Body of pancreas (tissue), 4 donors: ENCODE measurements around the gene ZIC4.

Experiments
- POLR2A ChIP-seq, 3 donors: fragments of 450-650 bp; IDR thresholded peaks; one replicate each; pipeline ENCODE4 v1.6.1; 2016; ENCODE audit warnings: antibody characterized with exemption in 3 of 3, mild to moderate bottlenecking in 2 of 3
- TF ChIP-seq, protein P1 (sequence below), 7 experiments: fragments of 450-650 bp in 4 of 7; fragments of 200-600 bp in 3 of 7; sonication (generic) in 3 of 7; IDR thresholded peaks; one replicate each; pipeline ENCODE4 v1.5.1; 2016 to 2019; ENCODE audit warnings: antibody characterized with exemption in 7 of 7

GRCh38 chr3:147348976-147349375 is 57.4 kb downstream of the ZIC4 start:
- TF ChIP-seq POLR2A (IDR thresholded peaks at IDR 0.05) = no peak
- TF ChIP-seq, protein P1, sequence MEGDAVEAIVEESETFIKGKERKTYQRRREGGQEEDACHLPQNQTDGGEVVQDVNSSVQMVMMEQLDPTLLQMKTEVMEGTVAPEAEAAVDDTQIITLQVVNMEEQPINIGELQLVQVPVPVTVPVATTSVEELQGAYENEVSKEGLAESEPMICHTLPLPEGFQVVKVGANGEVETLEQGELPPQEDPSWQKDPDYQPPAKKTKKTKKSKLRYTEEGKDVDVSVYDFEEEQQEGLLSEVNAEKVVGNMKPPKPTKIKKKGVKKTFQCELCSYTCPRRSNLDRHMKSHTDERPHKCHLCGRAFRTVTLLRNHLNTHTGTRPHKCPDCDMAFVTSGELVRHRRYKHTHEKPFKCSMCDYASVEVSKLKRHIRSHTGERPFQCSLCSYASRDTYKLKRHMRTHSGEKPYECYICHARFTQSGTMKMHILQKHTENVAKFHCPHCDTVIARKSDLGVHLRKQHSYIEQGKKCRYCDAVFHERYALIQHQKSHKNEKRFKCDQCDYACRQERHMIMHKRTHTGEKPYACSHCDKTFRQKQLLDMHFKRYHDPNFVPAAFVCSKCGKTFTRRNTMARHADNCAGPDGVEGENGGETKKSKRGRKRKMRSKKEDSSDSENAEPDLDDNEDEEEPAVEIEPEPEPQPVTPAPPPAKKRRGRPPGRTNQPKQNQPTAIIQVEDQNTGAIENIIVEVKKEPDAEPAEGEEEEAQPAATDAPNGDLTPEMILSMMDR (IDR thresholded peaks at IDR 0.05) = no peak
